Femur (tissue), 1 donor: ENCODE results near the gene ADAMTS2.

ENCODE experiments used
- DNase-seq: peaks from one replicate; pipeline ENCODE4 v3.0.0-alpha.2; 2017

Gene ADAMTS2

DNA sequence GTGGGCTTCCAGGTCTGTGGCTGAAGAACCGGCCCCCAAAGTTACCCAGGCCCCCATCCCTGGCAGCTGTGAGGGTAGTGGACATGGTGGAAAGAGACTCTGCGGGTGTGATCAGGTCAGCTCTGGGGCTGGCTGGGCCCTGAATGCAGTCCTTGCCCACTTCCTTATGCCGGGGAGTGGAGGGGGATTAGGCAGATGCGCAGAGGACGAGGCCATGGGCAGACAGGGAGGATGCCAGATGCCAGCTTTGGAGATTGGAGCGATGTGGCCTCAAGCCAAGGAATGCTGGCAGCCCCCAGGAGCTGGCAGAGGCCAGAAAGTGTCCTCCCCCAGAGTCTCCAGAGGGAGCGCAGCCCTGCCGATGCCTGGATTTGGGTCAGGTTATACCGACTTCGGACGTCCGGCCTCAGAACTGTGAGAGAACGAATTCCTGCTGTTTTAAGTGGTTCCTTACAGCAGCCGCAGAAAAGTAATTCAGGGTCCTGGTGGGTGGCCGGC, 69.8 kb downstream of the ADAMTS2 start:
- DNase-seq, result peak; percentile 52

DNA sequence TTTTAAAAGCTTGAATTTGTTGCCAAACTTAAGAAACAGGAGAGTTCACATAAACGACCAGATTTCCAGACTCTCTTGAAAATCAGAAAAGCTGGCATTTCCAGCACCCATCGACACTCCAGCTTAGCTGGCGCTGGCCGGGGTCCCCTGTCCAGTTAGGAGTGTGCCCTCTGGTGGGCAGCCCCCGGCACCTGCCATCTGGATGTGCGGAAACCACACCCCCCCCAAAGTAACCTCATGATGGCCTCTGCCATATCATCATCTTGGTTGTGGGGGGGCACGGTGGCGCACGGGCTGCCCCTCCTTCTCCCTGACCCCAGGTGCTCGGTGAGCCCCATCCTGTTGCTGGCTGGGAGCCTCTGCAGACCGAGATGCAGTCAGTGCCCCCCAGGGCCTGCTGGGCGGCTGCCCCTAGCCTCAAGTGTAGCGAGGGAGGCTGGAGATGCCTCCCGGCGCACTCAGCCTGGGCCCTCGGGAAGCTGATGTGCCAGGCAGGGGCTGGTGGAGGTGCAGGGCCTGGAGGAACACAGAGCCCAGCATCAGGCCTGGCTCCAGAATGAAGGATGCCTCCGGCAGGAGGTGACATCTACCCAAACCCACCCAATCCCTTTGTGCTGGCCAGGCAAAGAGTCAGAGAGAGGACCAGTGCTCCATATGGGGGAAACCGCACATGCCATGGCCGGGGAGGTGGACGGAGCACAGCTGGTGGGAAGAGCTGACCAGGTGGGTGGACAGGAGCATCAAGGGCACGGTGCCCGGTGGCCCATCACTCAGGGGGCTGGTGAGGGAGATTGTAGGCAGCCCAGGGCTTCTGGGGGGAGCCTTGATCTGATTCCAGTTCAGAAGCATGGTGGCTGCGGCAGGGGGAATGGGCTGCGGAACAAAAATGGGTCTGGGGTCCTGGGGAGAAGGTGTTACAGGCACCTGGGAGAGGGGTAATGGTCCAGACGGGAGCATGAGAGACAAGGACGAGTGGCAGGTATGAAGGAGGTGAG, 70.6 kb downstream of the ADAMTS2 start:
- peak; percentile 20 for DNase-seq

DNA sequence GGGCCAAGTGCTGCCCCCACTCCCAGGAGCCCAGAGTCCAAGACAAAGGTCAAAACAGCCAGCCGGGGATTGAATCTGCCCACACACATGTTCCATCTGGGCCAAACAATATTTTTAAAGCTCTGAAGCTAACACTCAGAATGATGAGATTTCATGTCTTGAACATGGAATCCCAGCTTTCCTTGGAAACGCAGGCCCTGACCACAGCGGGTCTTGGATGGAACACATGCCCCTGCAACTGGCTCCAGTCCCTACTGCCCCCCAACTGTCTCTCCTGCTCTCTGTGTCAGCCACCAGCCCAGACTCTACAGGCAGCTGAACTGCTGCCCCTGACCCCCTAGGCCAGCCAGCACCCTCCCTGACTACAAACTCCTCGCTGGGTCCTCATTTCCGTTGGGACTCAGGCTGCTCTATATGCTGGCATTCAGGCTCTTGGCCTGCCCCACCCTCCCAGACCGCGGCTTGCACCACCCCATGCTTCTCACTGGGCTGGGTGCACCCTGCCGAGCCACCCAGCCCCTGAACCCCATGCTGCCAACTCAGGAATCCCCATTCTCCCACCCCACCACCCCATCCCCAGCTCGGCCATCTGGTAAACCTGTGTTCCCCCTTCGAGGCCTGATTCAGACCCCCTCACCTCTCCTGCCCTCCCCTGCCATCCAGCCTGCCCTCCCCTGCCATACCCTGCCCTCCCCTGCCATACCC, 71.7 kb downstream of the ADAMTS2 start:
- peak; percentile 17 for DNase-seq

DNA sequence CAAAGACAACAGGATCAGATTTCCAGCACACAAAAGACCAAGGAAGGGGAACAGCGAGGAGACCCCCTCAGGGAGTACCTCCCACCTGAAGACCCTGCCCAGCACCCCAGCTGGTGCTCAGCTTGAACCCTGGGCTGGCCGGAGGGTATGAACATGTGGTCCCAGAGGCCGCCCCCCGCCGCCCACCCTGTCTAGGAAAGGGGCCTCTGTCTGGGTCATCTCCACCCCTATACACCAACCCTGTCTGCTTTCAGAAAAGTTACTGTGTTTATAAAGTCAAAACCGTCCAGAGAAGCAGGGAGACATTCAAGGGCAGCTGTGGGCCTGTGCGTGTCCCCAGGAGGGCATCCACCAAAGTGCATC, 72.2 kb downstream of the ADAMTS2 start:
- peak; percentile 28 for DNase-seq

- DNase-seq, result peak; percentile 24
These were observed 72.8 kb downstream of the ADAMTS2 start for GRCh38 chr5:179272326-179273072.

DNA sequence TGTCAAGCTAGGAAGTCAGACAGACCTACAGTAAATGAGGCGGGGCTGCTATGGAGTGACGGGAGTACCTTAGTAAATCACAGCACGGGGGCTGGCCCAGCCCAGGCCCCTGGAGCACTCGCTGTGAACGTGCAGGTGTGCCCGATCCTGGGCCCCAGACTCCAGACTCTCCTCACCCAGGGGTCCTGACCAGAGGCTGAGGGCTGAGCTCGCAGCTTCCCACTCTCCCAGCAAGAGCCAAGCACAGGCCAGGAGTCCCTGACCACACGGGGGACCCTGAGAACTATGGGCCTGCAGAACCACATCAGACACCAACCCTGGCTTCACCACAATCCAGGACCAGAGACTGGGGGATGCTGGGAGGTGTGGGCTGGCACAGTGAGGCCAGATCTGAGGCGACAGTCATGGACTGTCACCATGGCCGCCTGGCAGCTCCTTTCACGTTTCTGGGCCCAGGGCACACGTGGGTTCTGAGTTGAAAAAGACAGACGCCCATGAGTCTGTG, 73.4 kb downstream of the ADAMTS2 start:
- DNase-seq, result peak; percentile 22

- no peak for DNase-seq
These were observed 73.9 kb downstream of the ADAMTS2 start for GRCh38 chr5:179271428-179271734.

DNA sequence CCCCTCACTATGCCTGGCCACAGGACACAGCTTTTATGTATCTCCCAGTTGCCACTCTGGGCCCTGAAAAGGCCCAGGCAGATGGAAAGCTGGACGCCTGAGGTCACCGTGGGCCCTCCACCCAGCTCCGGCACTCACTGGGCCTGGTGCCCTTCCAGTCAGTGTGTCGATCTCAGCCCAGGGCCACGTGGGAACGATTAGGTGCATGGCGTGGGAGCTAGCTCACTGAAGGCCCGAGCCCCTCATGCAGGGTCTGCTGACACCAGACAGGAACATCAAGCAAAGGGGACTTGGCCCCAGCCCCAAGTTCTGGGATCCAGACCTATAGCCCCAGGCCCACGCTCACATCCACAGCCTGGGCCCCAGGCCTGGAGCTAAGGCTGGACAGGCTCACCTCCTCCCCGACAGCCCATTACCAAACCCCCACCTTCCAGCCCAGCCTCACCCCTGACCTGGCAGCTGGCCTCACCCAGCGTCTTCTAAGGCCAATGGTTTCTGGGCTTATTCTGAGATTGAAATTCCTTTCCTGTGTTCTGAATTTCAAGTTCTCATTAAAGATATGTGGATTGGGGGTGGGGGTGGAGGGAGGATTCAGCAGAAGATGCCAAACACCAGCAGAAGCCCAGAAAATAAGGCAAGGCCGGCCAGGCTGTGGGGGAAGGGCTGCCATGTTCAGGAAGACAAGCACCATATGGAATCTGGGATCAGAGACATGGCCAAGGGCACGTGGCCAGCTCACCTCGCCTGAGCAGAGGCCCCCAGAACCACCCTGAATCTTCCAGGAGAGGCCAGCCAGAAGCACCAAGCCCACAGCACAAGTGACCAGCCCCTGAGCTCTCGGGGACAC, 74.5 kb downstream of the ADAMTS2 start:
- peak; percentile 84 for DNase-seq

GRCh38 chr5:179269781-179270543, 75.3 kb downstream of the ADAMTS2 start:
- no peak for DNase-seq

DNA sequence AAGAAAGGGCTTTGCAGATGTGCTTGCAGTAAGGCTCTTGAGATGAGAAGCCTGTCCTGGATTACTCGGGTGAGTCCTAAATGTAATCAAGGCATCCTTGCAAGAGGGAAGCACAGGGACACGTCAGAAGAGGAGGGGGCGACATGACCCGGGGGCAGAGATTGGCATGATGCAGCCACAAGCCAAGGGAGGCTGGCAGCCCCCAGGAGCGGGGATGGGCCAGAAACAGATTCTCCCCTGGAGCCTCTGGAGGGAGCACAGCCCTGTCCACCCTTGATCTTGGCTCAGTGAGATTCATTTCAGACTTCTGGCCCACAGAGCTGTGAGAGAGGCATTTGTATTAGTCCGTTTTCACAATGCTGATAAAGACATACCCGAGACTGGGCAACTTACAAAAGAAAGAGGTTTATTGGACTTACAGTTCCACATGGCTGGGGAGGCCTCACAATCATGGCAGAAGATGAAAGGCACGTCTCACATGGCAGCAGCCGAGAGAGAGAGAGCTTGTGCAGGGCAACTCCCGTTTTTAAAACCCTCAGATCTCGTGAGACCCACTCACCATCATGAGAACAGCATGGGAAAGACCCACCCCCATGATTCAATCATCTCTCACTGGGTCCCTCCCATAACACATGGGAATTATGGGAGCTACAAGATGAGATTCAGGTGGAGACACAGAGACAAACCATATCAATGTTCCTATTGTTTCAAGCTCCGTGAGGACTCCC, 76.1 kb downstream of the ADAMTS2 start:
- no peak for DNase-seq

- peak; percentile 19 for DNase-seq
These were observed 76.8 kb downstream of the ADAMTS2 start for GRCh38 chr5:179268399-179268952.

DNA sequence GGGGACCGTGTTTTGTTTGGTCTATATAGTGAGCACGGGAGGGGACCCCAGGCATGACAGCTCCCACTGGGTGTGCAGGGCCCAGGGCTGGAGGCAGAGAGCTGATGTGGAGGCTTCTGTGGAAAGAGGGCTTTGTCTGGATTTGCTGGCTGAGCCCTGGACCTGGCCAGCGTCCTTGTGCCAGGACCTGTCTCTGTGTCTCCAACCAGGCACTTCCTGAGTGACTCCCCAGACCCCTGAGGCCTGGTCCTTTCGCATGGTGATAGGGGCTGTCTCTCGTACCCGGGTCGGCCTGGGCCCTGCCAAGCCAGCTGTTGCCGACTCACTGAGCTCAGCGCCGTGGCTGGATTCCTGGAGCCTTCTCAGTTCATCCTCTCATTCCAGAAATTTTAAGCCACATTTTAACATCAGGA, 77.6 kb downstream of the ADAMTS2 start:
- DNase-seq, result peak; percentile 59

DNA sequence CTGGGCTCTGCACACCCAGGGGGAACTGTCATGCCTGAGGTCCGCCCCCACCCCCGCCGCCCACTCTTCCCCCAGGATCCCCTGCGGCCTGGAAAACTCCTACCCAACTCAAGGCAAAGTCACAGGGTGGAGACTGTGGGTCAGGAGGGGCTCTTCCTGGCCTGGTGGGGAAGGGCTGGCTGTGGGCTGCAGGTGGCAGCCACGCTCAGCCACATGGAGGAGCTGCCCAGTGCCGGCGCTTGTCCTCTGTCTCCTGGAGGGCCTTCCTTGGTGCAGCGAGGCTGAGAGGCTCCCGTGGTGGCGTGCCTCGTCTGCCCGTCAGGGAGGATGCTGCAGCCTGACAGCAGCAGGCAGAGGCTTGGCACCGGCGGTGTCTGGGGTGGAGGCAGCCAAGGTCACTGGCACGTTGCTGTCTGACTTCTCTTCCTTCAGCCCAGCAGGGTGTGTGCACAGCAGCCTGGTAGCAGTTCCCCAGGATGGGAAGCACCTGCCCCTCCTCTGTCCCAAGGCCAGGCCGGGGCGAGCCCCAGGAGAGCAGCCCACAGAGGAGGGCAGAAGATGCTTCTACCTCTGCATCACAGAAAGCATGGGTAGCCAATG, 78.1 kb downstream of the ADAMTS2 start:
- DNase-seq, result peak; percentile 46

- peak; percentile 29 for DNase-seq
These were observed 78.8 kb downstream of the ADAMTS2 start for GRCh38 chr5:179266291-179267070.

GRCh38 chr5:179265514-179266290, 79.6 kb downstream of the ADAMTS2 start:
- peak; percentile 94 for DNase-seq

GRCh38 chr5:179264783-179265513, 80.3 kb downstream of the ADAMTS2 start:
- DNase-seq, result peak; percentile 21

- no peak for DNase-seq
These were observed 81.0 kb downstream of the ADAMTS2 start for GRCh38 chr5:179264053-179264782.
